ENCODE data around the gene NTSR1. TPM values are rescaled to one million over a fixed set of nuclear protein-coding genes. Genes with fewer than 3 reads are reported as not detected.

The NTSR1 gene
- total RNA-seq, 4 donors from 2014 or later = 0.67 TPM; not detected in 3

GRCh38 chr20:62805711-62806382, 97.2 kb downstream of the NTSR1 start:
- Histone ChIP-seq H3K27ac (peak overlapping the region; percentile 19 to 91 (median 40)), H3K9me3 (no peaks in the 10 kb centered on the region), H3K36me3 (peaks cover 31% of the 10 kb centered on the region in 2 donors), H3K27me3 (no peaks in the 10 kb centered on the region), H3K4me1 (peaks cover 8 to 23% of the 10 kb centered on the region in 2 donors), H3K4me3 (replicated peaks in 1 of 3) (peak overlapping the region; percentile 31 to 98 (median 96))
- no peak for TF ChIP-seq CTCF (IDR thresholded peaks at IDR 0.05)
- no peak for TF ChIP-seq POLR2A (IDR thresholded peaks at IDR 0.05)
- 58 to 70% methylated on average over 16 of the region's 25 CpGs for WGBS, 2 donors
- intact Hi-C loops (cut with DNase I) = loop anchor here (2.0 to 5.0 kb wide), 2 partner anchors 55 to 139 kb away; partner anchors contain the start of gene TCFL5
- DNase-seq = peak in 1 of 2 donors; percentile 73

- intact Hi-C loops (cut with DNase I) = loop anchor here (2.0 to 5.0 kb wide), 2 partner anchors 54 to 139 kb away; partner anchors contain the start of gene TCFL5
- H3K4me3 ChIP-seq (replicated peaks in 1 of 3) = peak overlapping the region in 1 of 3 donors; percentile 96
- no peaks in the 10 kb centered on the region for H3K9me3 ChIP-seq
- whole genome bisulfite sequencing, 2 donors = 66 to 72% methylated on average over 9 to 11 of the region's 11 CpGs
- peaks cover 30 to 36% of the 10 kb centered on the region in 2 donors for H3K36me3 ChIP-seq
- H3K4me1 ChIP-seq = peaks cover 8 to 23% of the 10 kb centered on the region in 2 donors
- no peaks in the 10 kb centered on the region for H3K27me3 ChIP-seq
- no peak for TF ChIP-seq POLR2A (IDR thresholded peaks at IDR 0.05)
- no peak for DNase-seq
- H3K27ac ChIP-seq = peak overlapping the region in 1 of 3 donors; percentile 40
These were observed 97.9 kb downstream of the NTSR1 start for GRCh38 chr20:62806383-62807050.

- H3K36me3 ChIP-seq = peaks cover 42 to 47% of the 10 kb centered on the region in 2 donors
- DNase-seq = no peak
- peaks cover 8 to 23% of the 10 kb centered on the region in 2 donors for H3K4me1 ChIP-seq
- H3K4me3 ChIP-seq (replicated peaks in 1 of 3) = no peak overlapping the region
- no peaks in the 10 kb centered on the region for H3K9me3 ChIP-seq
- 90 to 91% methylated on average over 17 to 19 of the region's 23 CpGs for WGBS, 2 donors
- intact Hi-C loops (cut with DNase I) = loop anchor here (2.0 to 5.0 kb wide), 2 partner anchors 53 to 140 kb away; partner anchors contain the start of gene TCFL5
- no peaks in the 10 kb centered on the region for H3K27me3 ChIP-seq
- TF ChIP-seq CTCF (IDR thresholded peaks at IDR 0.05) (no peak), POLR2A (IDR thresholded peaks at IDR 0.05) (no peak)
- no peak overlapping the region for H3K27ac ChIP-seq
These were observed 99.0 kb downstream of the NTSR1 start for GRCh38 chr20:62807444-62808210.

- H3K27me3 ChIP-seq = no peaks in the 10 kb centered on the region
- WGBS, 2 donors = 48 to 59% methylated on average over 13 to 17 of the region's 21 CpGs
- DNase-seq = peak; percentile 57 to 65
- H3K4me3 ChIP-seq (replicated peaks in 1 of 3) = no peak overlapping the region
- no peak overlapping the region for H3K27ac ChIP-seq
- peaks cover 8 to 23% of the 10 kb centered on the region in 2 donors for H3K4me1 ChIP-seq
- TF ChIP-seq POLR2A (IDR thresholded peaks at IDR 0.05) (no peak), CTCF (IDR thresholded peaks at IDR 0.05) (peak; percentile 69 to 95 (median 78))
- intact Hi-C loops (cut with DNase I) = loop anchor here (5.0 kb wide), 1 partner anchor 141 kb away; no protein-coding TSS in a partner anchor
- H3K9me3 ChIP-seq = no peaks in the 10 kb centered on the region
- peaks cover 46 to 49% of the 10 kb centered on the region in 2 donors for H3K36me3 ChIP-seq
These were observed 99.7 kb downstream of the NTSR1 start for GRCh38 chr20:62808211-62808865.
